ENCODE results near the gene TGIF1.
"Not testable (repeated sequence)": the region's sequence is repeated elsewhere in the genome, so short reads cannot be mapped to it uniquely, and the experiment has no call there.

The TGIF1 gene

GRCh38 chr18:3468833-3469232 lies 18.9 kb downstream of the TGIF1 start:
- TF ChIP-seq, protein P1, sequence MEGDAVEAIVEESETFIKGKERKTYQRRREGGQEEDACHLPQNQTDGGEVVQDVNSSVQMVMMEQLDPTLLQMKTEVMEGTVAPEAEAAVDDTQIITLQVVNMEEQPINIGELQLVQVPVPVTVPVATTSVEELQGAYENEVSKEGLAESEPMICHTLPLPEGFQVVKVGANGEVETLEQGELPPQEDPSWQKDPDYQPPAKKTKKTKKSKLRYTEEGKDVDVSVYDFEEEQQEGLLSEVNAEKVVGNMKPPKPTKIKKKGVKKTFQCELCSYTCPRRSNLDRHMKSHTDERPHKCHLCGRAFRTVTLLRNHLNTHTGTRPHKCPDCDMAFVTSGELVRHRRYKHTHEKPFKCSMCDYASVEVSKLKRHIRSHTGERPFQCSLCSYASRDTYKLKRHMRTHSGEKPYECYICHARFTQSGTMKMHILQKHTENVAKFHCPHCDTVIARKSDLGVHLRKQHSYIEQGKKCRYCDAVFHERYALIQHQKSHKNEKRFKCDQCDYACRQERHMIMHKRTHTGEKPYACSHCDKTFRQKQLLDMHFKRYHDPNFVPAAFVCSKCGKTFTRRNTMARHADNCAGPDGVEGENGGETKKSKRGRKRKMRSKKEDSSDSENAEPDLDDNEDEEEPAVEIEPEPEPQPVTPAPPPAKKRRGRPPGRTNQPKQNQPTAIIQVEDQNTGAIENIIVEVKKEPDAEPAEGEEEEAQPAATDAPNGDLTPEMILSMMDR (IDR thresholded peaks at IDR 0.05; ENCODE audit: low read depth, low read length, missing control alignments): no peak
- in situ Hi-C loops (cut with HindIII; ENCODE audit: low pct_ligation_motif_present, low sequenced_read_pairs): no loop called here
- no peaks in the 10 kb centered on the region for H3K27me3 ChIP-seq (replicated peaks)
- no peaks in the 10 kb centered on the region for H3K36me3 ChIP-seq (replicated peaks)
- DNase-seq: no peak
- no peak overlapping the region for H3K4me3 ChIP-seq (ENCODE audit: low read depth, low read length)
- no peak overlapping the region for H3K27ac ChIP-seq

- no peak for DNase-seq
- TF ChIP-seq, protein P1 (IDR thresholded peaks at IDR 0.05; ENCODE audit: low read depth, low read length, missing control alignments): no peak
- H3K27me3 ChIP-seq (replicated peaks): no peaks in the 10 kb centered on the region
- in situ Hi-C loops (cut with HindIII; ENCODE audit: low pct_ligation_motif_present, low sequenced_read_pairs): no loop called here
- no peak overlapping the region for H3K27ac ChIP-seq
- no peaks in the 10 kb centered on the region for H3K36me3 ChIP-seq (replicated peaks)
- no peak overlapping the region for H3K4me3 ChIP-seq (ENCODE audit: low read depth, low read length)
Observed at GRCh38 chr18:3471141-3471648, 21.2 kb downstream of the TGIF1 start.

GRCh38 chr18:3472121-3472520 lies 22.1 kb downstream of the TGIF1 start:
- DNase-seq; H3K27me3 ChIP-seq (replicated peaks); H3K4me3 ChIP-seq (ENCODE audit: low read depth, low read length); H3K36me3 ChIP-seq (replicated peaks); H3K27ac ChIP-seq; in situ Hi-C loops (cut with HindIII; ENCODE audit: low pct_ligation_motif_present, low sequenced_read_pairs): not testable (repeated sequence)

DNA sequence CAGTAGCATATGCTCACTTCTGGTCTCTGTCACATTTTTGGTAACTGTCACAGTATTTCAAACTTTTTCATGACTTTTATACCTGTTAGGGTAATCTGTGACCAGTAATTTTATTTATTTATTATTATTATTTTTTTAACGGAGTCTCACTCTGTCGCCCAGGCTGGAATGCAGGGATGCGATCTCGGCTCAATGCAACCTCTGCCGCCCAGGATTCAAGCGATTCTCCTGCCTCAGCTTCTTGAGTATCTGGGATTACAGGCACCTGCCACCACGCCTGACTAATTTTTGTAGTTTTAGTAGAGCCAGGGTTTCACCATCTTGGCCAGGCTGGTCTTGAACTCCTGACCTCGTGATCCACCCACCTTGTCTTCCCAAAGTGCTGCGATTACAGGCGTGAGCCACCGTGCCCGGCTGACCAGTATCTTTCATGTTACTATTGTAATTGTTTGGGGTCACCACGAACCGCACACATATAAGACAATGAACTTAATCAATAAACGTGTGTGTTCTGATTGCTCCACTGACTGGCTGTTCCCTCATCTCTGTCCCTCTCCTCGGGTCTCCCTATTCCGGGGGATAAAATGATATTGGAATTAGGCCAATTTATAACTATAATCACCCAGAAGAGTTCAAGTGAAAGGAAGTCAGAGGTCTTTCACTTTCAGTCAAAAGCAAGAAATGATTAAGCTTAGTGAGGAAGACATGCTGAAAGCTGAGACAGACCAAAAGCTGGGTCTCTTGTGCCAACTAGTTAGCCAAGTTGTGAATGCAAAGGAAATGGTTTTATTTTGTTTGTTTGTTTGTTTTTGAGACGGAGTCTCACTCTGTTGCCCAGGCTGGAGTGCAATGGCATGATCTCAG lies 22.9 kb downstream of the TGIF1 start:
- no peak for DNase-seq
- in situ Hi-C loops (cut with HindIII; ENCODE audit: low pct_ligation_motif_present, low sequenced_read_pairs): no loop called here
- Histone ChIP-seq H3K36me3 (replicated peaks) (no peaks in the 10 kb centered on the region), H3K27me3 (replicated peaks) (no peaks in the 10 kb centered on the region), H3K27ac (no peak overlapping the region), H3K4me3 (ENCODE audit: low read depth, low read length) (no peak overlapping the region)
- TF ChIP-seq, protein P1 (IDR thresholded peaks at IDR 0.05; ENCODE audit: low read depth, low read length, missing control alignments): no peak

- DNase-seq: no peak
- H3K27ac ChIP-seq: no peak overlapping the region
- in situ Hi-C loops (cut with HindIII; ENCODE audit: low pct_ligation_motif_present, low sequenced_read_pairs): no loop called here
- no peak overlapping the region for H3K4me3 ChIP-seq (ENCODE audit: low read depth, low read length)
- no peaks in the 10 kb centered on the region for H3K27me3 ChIP-seq (replicated peaks)
- H3K36me3 ChIP-seq (replicated peaks): no peaks in the 10 kb centered on the region
- TF ChIP-seq, protein P1 (IDR thresholded peaks at IDR 0.05; ENCODE audit: low read depth, low read length, missing control alignments): no peak
Observed at GRCh38 chr18:3478262-3478978, 28.4 kb downstream of the TGIF1 start.

- Histone ChIP-seq H3K27me3 (replicated peaks) (no peaks in the 10 kb centered on the region), H3K36me3 (replicated peaks) (no peaks in the 10 kb centered on the region), H3K27ac (no peak overlapping the region), H3K4me3 (ENCODE audit: low read depth, low read length) (no peak overlapping the region)
- in situ Hi-C loops (cut with HindIII; ENCODE audit: low pct_ligation_motif_present, low sequenced_read_pairs): no loop called here
- no peak for DNase-seq
- TF ChIP-seq, protein P1 (IDR thresholded peaks at IDR 0.05; ENCODE audit: low read depth, low read length, missing control alignments): no peak
Observed at GRCh38 chr18:3479978-3480509, 30.1 kb downstream of the TGIF1 start.

All from brain microvascular endothelial cell (primary cell).